ENCODE results near the gene CCDC148.

Gene CCDC148

GRCh38 chr2:158385646-158386045 is 70.9 kb downstream of the CCDC148 start:
- H3K4me1 ChIP-seq (ENCODE audit: insufficient read depth, insufficient read length): no peaks in the 10 kb centered on the region
- no peak for DNase-seq (ENCODE audit: low read depth, low spot score)
- H3K9me3 ChIP-seq (ENCODE audit: insufficient read depth, low read length): no peaks in the 10 kb centered on the region
- H3K27me3 ChIP-seq (ENCODE audit: insufficient read depth, insufficient read length): no peaks in the 10 kb centered on the region
- TF ChIP-seq YY1 (IDR thresholded peaks at IDR 0.05; ENCODE audit: insufficient read depth, insufficient read length) (no peak), SUZ12 (IDR thresholded peaks at IDR 0.05; ENCODE audit: extremely low read depth, insufficient read depth, insufficient read length) (no peak), ZNF274 (IDR thresholded peaks at IDR 0.05; ENCODE audit: low read depth, low read length) (no peak)
- H3K4me3 ChIP-seq (ENCODE audit: insufficient read length, low read depth): no peak overlapping the region
- no peak overlapping the region for H3K9ac ChIP-seq (ENCODE audit: insufficient read length, low read depth)
- H3K36me3 ChIP-seq (ENCODE audit: insufficient read depth, insufficient read length, low read length): no peaks in the 10 kb centered on the region

DNA sequence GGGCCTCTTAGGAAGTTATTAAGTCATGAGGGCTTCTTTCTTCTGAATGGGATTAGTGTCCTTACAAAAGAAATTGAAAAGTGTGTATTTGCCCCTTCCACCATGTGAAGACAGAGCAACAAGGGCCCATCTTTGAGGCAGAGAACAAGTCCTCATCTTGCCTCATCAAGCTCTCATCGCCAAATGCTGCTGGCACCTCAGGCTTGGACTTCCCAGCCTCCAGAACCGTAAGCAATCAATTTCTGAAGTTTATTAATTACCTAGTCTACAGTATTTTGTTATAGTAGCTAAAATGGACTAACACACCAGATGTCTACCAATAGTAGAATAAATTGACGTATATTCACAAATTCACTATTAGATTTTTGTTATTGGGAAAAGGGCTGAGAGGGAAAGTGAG is 74.6 kb downstream of the CCDC148 start:
- H3K36me3 ChIP-seq (ENCODE audit: insufficient read depth, insufficient read length, low read length): no peaks in the 10 kb centered on the region
- H3K4me3 ChIP-seq (ENCODE audit: insufficient read length, low read depth): no peak overlapping the region
- no peaks in the 10 kb centered on the region for H3K27me3 ChIP-seq (ENCODE audit: insufficient read depth, insufficient read length)
- TF ChIP-seq ZNF274 (IDR thresholded peaks at IDR 0.05; ENCODE audit: low read depth, low read length) (no peak), SUZ12 (IDR thresholded peaks at IDR 0.05; ENCODE audit: extremely low read depth, insufficient read depth, insufficient read length) (no peak), YY1 (IDR thresholded peaks at IDR 0.05; ENCODE audit: insufficient read depth, insufficient read length) (no peak)
- H3K9me3 ChIP-seq (ENCODE audit: insufficient read depth, low read length): no peaks in the 10 kb centered on the region
- no peak overlapping the region for H3K9ac ChIP-seq (ENCODE audit: insufficient read length, low read depth)
- no peak for DNase-seq (ENCODE audit: low read depth, low spot score)
- no peaks in the 10 kb centered on the region for H3K4me1 ChIP-seq (ENCODE audit: insufficient read depth, insufficient read length)

- TF ChIP-seq ZNF274 (IDR thresholded peaks at IDR 0.05; ENCODE audit: low read depth, low read length) (no peak), SUZ12 (IDR thresholded peaks at IDR 0.05; ENCODE audit: extremely low read depth, insufficient read depth, insufficient read length) (no peak), YY1 (IDR thresholded peaks at IDR 0.05; ENCODE audit: insufficient read depth, insufficient read length) (no peak)
- no peaks in the 10 kb centered on the region for H3K9me3 ChIP-seq (ENCODE audit: insufficient read depth, low read length)
Observed at GRCh38 chr2:158381205-158381604, 75.3 kb downstream of the CCDC148 start.

GRCh38 chr2:158380746-158381145 is 75.8 kb downstream of the CCDC148 start:
- no peak for DNase-seq (ENCODE audit: low read depth, low spot score)
- H3K27me3 ChIP-seq (ENCODE audit: insufficient read depth, insufficient read length): no peaks in the 10 kb centered on the region
- H3K4me1 ChIP-seq (ENCODE audit: insufficient read depth, insufficient read length): no peaks in the 10 kb centered on the region
- H3K36me3 ChIP-seq (ENCODE audit: insufficient read depth, insufficient read length, low read length): no peaks in the 10 kb centered on the region
- no peaks in the 10 kb centered on the region for H3K9me3 ChIP-seq (ENCODE audit: insufficient read depth, low read length)
- no peak overlapping the region for H3K4me3 ChIP-seq (ENCODE audit: insufficient read length, low read depth)
- no peak overlapping the region for H3K9ac ChIP-seq (ENCODE audit: insufficient read length, low read depth)
- no peak for TF ChIP-seq YY1 (IDR thresholded peaks at IDR 0.05; ENCODE audit: insufficient read depth, insufficient read length)
- no peak for TF ChIP-seq SUZ12 (IDR thresholded peaks at IDR 0.05; ENCODE audit: extremely low read depth, insufficient read depth, insufficient read length)
- TF ChIP-seq ZNF274 (IDR thresholded peaks at IDR 0.05; ENCODE audit: low read depth, low read length): no peak

More at GRCh38 chr2:158381205-158381604, 75.3 kb downstream of the CCDC148 start:
- Histone ChIP-seq H3K36me3 (ENCODE audit: insufficient read depth, insufficient read length, low read length) (no peaks in the 10 kb centered on the region), H3K4me1 (ENCODE audit: insufficient read depth, insufficient read length) (no peaks in the 10 kb centered on the region), H3K4me3 (ENCODE audit: insufficient read length, low read depth) (no peak overlapping the region), H3K9ac (ENCODE audit: insufficient read length, low read depth) (no peak overlapping the region), H3K27me3 (ENCODE audit: insufficient read depth, insufficient read length) (no peaks in the 10 kb centered on the region)
- no peak for DNase-seq (ENCODE audit: low read depth, low spot score)

DNA sequence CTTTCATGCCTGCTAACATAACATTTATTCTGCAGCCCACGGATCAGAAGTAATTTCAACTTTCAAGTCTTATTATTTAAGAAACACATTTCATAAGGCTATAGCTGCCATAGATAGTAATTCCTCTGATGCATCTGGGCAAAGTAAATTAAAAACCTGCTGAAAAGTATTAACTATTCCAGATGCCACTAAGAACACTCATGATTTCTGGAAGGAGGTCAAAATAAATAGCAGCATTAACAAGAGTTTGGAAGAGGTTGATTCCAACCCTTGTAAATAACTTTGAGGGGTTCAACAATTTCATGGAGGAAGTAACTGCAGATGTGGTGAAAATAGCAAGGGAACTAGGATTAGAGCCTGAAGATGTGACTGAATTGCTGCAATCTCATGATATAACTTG is 77.6 kb downstream of the CCDC148 start:
- no peaks in the 10 kb centered on the region for H3K9me3 ChIP-seq (ENCODE audit: insufficient read depth, low read length)
- no peaks in the 10 kb centered on the region for H3K27me3 ChIP-seq (ENCODE audit: insufficient read depth, insufficient read length)
- no peaks in the 10 kb centered on the region for H3K4me1 ChIP-seq (ENCODE audit: insufficient read depth, insufficient read length)
- H3K4me3 ChIP-seq (ENCODE audit: insufficient read length, low read depth): no peak overlapping the region
- no peak overlapping the region for H3K9ac ChIP-seq (ENCODE audit: insufficient read length, low read depth)
- no peak for DNase-seq (ENCODE audit: low read depth, low spot score)
- no peaks in the 10 kb centered on the region for H3K36me3 ChIP-seq (ENCODE audit: insufficient read depth, insufficient read length, low read length)
- no peak for TF ChIP-seq YY1 (IDR thresholded peaks at IDR 0.05; ENCODE audit: insufficient read depth, insufficient read length)
- TF ChIP-seq ZNF274 (IDR thresholded peaks at IDR 0.05; ENCODE audit: low read depth, low read length): no peak
- TF ChIP-seq SUZ12 (IDR thresholded peaks at IDR 0.05; ENCODE audit: extremely low read depth, insufficient read depth, insufficient read length): no peak

- Histone ChIP-seq H3K4me3 (ENCODE audit: insufficient read length, low read depth) (no peak overlapping the region), H3K9ac (ENCODE audit: insufficient read length, low read depth) (no peak overlapping the region)
- TF ChIP-seq ZNF274 (IDR thresholded peaks at IDR 0.05; ENCODE audit: low read depth, low read length) (no peak), SUZ12 (IDR thresholded peaks at IDR 0.05; ENCODE audit: extremely low read depth, insufficient read depth, insufficient read length) (no peak), YY1 (IDR thresholded peaks at IDR 0.05; ENCODE audit: insufficient read depth, insufficient read length) (no peak)
Observed at GRCh38 chr2:158366342-158366741, 90.2 kb downstream of the CCDC148 start.

GRCh38 chr2:158359846-158360245 is 96.7 kb downstream of the CCDC148 start:
- Histone ChIP-seq H3K36me3 (ENCODE audit: insufficient read depth, insufficient read length, low read length) (no peaks in the 10 kb centered on the region), H3K27me3 (ENCODE audit: insufficient read depth, insufficient read length) (no peaks in the 10 kb centered on the region), H3K4me1 (ENCODE audit: insufficient read depth, insufficient read length) (no peaks in the 10 kb centered on the region), H3K4me3 (ENCODE audit: insufficient read length, low read depth) (no peak overlapping the region), H3K9ac (ENCODE audit: insufficient read length, low read depth) (no peak overlapping the region), H3K9me3 (ENCODE audit: insufficient read depth, low read length) (peaks cover 17% of the 10 kb centered on the region)
- DNase-seq (ENCODE audit: low read depth, low spot score): peak; percentile 44
- TF ChIP-seq SUZ12 (IDR thresholded peaks at IDR 0.05; ENCODE audit: extremely low read depth, insufficient read depth, insufficient read length): no peak
- no peak for TF ChIP-seq ZNF274 (IDR thresholded peaks at IDR 0.05; ENCODE audit: low read depth, low read length)
- no peak for TF ChIP-seq YY1 (IDR thresholded peaks at IDR 0.05; ENCODE audit: insufficient read depth, insufficient read length)

More at GRCh38 chr2:158366342-158366741, 90.2 kb downstream of the CCDC148 start:
- H3K4me1 ChIP-seq (ENCODE audit: insufficient read depth, insufficient read length): no peaks in the 10 kb centered on the region
- DNase-seq (ENCODE audit: low read depth, low spot score): no peak
- H3K9me3 ChIP-seq (ENCODE audit: insufficient read depth, low read length): no peaks in the 10 kb centered on the region
- H3K27me3 ChIP-seq (ENCODE audit: insufficient read depth, insufficient read length): no peaks in the 10 kb centered on the region
- H3K36me3 ChIP-seq (ENCODE audit: insufficient read depth, insufficient read length, low read length): no peaks in the 10 kb centered on the region
